ENCODE measurements around the gene TAS1R1. TPM values are rescaled to one million over a fixed set of nuclear protein-coding genes. Genes with fewer than 3 reads are reported as not detected.

TAS1R1 gene
- total RNA-seq, 1 experiment from 2014 or later = not detected

GRCh38 chr1:6582370-6582769 is 27.3 kb downstream of the TAS1R1 start:
- POLR2A ChIA-PET = no interaction called here
- Histone ChIP-seq H3K27ac (ENCODE audit: low read length) (no peak overlapping the region), H3K4me3 (ENCODE audit: low read depth in 2 of 2, low read length in 2 of 2) (no peak overlapping the region), H3K4me1 (ENCODE audit: control insufficient read depth, insufficient read depth, low read length) (peaks cover 23% of the 10 kb centered on the region), H3K27me3 (ENCODE audit: control insufficient read depth, insufficient read depth, low read length) (no peaks in the 10 kb centered on the region), H3K36me3 (ENCODE audit: control insufficient read depth, insufficient read depth, low read length) (peaks cover 7% of the 10 kb centered on the region; the same call in 1 of the 2 replicates), H3K9me3 (ENCODE audit: control insufficient read depth, insufficient read depth, low read depth, low read length) (no peaks in the 10 kb centered on the region)
- CTCF ChIA-PET = no interaction called here
- DNase-seq (ENCODE audit: low read depth, low spot score) (no peak), ATAC-seq (no peak)
- in situ Hi-C loops (cut with HindIII; ENCODE audit: low pct_unique_long_range_greater_than_20kb, low sequenced_read_pairs) = no loop called here
- no TSS peak for BruUV-seq (replicated peaks)
- TF ChIP-seq TCF7L2 (IDR thresholded peaks at IDR 0.05; ENCODE audit: low read depth, low read length) (no peak), REST (IDR thresholded peaks at IDR 0.05; ENCODE audit: insufficient read depth in 1 of 2, low read depth in 2 of 2, low read length in 1 of 2) (no peak), CTCF (IDR thresholded peaks at IDR 0.05) (no peak), POLR2AphosphoS5 (IDR thresholded peaks at IDR 0.05; ENCODE audit: low read depth, low read length) (no peak), SIN3A (IDR thresholded peaks at IDR 0.05; ENCODE audit: borderline replicate concordance, insufficient read depth, low read depth, low read length) (no peak)
- intact Hi-C loops (cut with micrococcal nuclease; ENCODE audit: unreplicated experiment) = no loop called here

- H3K27ac ChIP-seq (ENCODE audit: low read length) = no peak overlapping the region
- no peak for ATAC-seq
- TF ChIP-seq SIN3A (IDR thresholded peaks at IDR 0.05; ENCODE audit: borderline replicate concordance, insufficient read depth, low read depth, low read length) (no peak), TCF7L2 (IDR thresholded peaks at IDR 0.05; ENCODE audit: low read depth, low read length) (no peak), CTCF (IDR thresholded peaks at IDR 0.05) (no peak), REST (IDR thresholded peaks at IDR 0.05; ENCODE audit: insufficient read depth in 1 of 2, low read depth in 2 of 2, low read length in 1 of 2) (no peak), POLR2AphosphoS5 (IDR thresholded peaks at IDR 0.05; ENCODE audit: low read depth, low read length) (no peak)
- intact Hi-C loops (cut with micrococcal nuclease; ENCODE audit: unreplicated experiment) (no loop called here), in situ Hi-C loops (cut with HindIII; ENCODE audit: low pct_unique_long_range_greater_than_20kb, low sequenced_read_pairs) (no loop called here)
- POLR2A ChIA-PET = no interaction called here
- H3K4me3 ChIP-seq (ENCODE audit: low read depth in 2 of 2, low read length in 2 of 2) = no peak overlapping the region
- BruUV-seq (replicated peaks) = no TSS peak
- DNase-seq (ENCODE audit: low read depth, low spot score) = no peak
- H3K36me3 ChIP-seq (ENCODE audit: control insufficient read depth, insufficient read depth, low read length) = peaks cover 7% of the 10 kb centered on the region; the same call in 1 of the 2 replicates
- H3K27me3 ChIP-seq (ENCODE audit: control insufficient read depth, insufficient read depth, low read length) = no peaks in the 10 kb centered on the region
- CTCF ChIA-PET = no interaction called here
- no peaks in the 10 kb centered on the region for H3K9me3 ChIP-seq (ENCODE audit: control insufficient read depth, insufficient read depth, low read depth, low read length)
- peaks cover 18% of the 10 kb centered on the region for H3K4me1 ChIP-seq (ENCODE audit: control insufficient read depth, insufficient read depth, low read length)
Observed at GRCh38 chr1:6584126-6585080, 29.3 kb downstream of the TAS1R1 start.

Data from Panc1 (cell line).